Measurements from ENCODE around the gene NSFL1C.

Gene NSFL1C

DNA sequence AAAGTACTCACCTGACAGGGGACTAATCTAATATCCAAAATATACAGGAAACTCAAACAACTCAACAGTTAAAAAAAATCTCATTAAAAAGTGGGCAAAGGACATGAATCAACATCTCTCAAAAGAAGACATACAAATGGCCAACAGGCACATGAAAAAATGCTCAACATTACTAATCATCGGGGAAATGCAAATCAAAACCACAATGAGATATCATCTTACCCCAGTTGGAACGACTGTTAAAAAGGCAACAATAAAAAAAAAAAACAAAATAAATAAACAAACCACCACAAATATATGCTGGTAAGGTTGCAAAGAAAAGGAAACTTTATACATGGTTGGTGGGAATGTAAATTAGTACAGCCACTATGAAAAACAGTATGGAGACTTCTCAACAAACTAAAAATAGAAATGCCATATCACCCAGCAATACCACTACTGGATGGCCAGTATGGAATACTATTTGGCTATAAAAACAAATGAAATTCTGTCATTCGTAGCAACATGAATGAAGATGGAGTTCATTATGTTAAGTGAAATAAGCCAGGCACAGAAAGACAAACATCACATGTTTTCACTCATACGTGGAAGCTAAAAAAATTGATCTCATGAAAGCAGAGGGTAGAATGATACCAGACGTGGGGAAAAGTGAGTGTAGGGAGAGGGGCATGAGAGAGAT lies 17.9 kb upstream of the NSFL1C start:
- no peak for DNase-seq (ENCODE audit: low read depth in 1 of 2, low spot score in 1 of 2)

DNA sequence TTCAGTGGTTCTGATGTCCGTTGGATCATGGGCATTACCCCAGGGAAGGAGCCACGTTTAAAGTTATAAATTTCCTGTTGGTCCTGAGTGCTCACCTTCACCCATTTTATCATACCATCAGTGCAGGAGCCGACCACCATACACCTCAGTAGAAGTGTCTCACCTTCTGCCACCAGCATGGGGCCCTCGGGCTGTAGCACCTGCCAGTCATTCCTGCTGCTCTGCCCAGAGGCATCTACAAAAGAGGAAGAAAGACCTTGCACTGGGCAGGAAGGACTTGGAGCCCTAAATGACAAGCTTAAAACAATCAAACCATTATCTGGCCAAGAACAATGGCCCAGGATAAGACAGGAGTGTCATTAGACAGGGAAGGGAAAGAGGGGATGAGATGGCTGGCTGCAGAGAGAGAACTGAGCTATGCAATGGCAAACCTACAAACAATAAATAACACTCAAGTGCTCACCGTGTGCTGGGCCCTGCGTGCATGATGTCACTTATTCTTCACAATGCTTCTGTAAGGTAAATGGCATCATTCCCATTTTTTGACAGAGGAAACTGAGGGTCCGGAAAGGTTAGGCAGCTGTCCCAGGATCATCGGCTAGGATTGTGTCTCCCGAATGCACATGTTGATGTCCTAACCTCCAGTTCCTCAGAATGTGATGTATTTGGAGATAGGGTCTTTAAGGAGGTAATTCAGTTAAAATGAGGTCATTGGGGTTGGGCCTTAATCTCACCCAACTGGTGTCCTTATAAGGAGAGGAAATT lies 13.4 kb upstream of the NSFL1C start:
- DNase-seq (ENCODE audit: low read depth in 1 of 2, low spot score in 1 of 2) = no peak

DNA sequence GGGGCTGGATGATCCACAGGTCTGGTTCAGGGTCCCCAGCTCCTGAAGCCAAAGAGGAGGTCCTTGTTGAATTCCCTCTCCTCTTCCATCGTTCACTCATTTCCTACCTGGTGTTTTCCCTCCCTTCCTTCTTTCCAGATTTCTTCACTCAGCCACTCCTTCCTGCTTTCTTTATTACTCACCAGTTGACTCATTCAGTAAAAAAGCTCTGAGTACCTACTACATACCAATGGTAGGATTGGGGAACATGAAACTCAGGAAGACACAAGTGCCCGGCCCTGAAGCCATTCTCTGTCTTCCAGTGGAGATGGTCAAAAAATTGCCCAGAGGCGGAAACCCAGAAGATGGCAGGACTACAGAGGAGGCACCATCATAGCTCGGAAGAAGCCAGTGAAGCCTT lies 11.9 kb upstream of the NSFL1C start:
- DNase-seq (ENCODE audit: low read depth in 1 of 2, low spot score in 1 of 2) = no peak

GRCh38 chr20:1477896-1478490 lies 11.3 kb upstream of the NSFL1C start:
- no peak for DNase-seq (ENCODE audit: low read depth in 1 of 2, low spot score in 1 of 2)

- no peak for DNase-seq (ENCODE audit: low read depth in 1 of 2, low spot score in 1 of 2)
Measured at GRCh38 chr20:1474817-1475603, 8.4 kb upstream of the NSFL1C start.

DNA sequence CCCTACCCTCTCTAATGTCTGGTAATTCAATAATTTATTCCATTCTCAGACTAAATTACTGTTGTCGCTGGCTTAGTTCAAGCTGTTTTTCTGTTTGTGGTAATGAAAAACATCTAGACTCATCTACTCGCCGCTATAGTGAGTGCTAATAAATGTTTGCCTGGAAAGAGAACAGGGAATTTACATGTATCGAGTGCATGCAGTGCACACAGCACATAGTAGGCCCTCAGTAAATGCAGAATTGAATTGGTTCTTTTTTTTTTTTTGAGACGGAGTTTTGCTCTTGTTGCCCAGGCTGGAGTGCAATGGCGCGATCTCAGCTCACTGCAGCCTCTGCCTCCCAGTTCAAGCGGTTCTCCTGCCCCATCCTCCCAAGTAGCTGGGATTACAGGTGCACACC lies 7.7 kb upstream of the NSFL1C start:
- no peak for DNase-seq (ENCODE audit: low read depth in 1 of 2, low spot score in 1 of 2)

DNA sequence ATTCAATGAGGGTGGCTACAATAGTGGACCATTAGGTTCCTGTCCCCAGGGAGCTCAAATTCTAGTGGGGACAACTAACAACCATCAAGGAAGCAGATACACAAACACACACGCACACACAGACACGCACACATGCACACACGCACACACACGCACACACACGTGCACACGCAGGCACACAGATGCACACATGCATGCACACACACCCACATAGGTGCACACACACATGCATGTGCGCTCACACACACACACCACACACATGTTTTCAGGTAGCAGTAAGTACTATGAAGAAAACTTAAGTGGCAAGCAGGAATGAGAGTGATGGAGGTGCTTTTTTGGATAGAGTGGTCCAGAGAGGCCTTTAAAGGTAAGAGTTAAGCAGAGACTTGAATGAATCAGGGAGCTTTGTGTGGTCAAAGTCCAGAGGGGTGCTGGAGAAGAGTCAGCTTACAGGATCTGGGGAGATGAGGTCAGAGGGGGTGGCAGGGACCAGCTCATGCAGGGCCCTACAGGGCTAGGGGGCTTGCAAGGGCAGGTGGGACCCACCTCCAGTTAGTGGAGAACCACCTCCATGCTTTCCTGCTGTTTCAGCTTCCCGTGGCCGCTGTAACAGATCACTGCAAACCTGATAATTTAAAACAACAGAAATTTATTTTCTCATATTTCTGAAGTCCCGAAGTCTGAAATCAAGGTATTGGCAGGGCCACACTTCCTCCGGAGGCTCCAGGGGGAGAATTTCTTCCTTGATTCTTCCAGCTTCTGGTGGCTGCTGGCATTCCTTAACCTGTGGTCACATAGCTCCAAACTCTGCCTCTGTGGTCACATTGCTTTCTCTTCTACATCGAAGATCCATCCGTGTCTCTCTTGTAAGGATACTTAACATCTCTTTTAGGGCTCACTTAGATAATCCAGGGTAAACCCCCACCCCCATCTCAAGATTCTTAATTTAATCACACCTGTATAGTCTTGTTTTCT lies 6.9 kb upstream of the NSFL1C start:
- DNase-seq (ENCODE audit: low read depth in 1 of 2, low spot score in 1 of 2) = no peak

DNA sequence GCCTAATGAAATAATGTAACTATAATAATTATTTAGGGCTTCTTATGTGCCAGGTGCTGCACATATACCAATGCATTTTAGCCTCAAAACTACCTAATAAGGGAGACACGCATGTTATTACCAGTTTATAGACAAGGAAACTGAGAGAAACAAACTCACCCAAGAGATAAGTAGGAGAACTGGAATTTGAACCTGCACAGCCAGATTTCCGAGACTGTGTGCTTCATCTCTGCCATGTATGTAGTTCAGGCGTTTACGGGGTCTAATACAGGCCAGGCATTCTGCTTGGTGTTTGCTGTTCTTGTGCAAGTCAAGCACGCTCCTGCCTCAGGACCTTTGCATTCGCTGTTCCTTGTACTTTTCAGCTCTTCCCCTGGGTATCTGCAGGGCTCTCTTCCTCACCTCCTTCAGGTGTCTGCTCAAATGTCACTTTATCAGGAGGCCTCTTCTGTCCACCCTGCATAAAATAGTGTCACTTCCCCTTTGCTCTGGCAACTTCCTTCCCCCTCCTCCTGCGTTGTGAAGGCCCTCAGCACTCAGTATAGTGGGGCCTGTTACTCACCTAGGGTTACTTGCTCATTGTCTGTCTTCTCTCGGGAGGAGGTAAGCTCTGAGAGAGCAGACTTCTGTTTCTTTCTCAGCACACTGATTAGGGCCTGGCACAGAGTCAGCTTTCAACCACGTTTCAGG lies 6.1 kb upstream of the NSFL1C start:
- no peak for DNase-seq (ENCODE audit: low read depth in 1 of 2, low spot score in 1 of 2)

GRCh38 chr20:1471242-1471641 lies 4.6 kb upstream of the NSFL1C start:
- DNase-seq (ENCODE audit: low read depth in 1 of 2, low spot score in 1 of 2) = no peak

GRCh38 chr20:1469925-1470571 lies 3.4 kb upstream of the NSFL1C start:
- no peak for DNase-seq (ENCODE audit: low read depth in 1 of 2, low spot score in 1 of 2)

DNA sequence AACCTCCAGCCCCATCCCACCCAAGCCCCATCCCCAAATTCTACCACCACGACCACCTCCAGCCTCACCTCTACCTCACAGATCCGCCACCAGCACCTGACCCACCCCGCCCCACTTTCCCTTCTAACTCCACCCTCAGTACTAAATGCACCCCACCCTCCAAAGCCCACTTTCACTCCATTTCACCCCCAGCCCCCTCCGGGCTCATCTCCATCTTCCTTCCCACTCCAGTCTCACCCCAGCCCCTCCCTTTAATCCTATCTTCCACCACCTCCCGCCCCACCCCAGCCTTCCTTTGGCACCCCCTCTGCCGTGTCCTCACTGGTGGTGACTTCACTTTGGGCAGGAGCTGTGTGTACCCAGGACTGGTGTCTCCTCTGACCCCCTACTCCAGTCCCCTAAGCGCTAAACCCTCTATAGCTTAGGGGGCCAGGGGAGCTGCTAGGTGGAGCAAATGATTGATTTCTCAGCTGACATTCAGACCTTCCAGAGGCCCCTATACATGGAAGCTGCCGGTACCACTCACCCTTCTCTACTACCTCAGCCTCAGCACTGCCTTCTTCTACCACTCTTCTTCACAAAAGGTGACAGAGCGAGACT lies 2.8 kb upstream of the NSFL1C start:
- DNase-seq (ENCODE audit: low read depth in 1 of 2, low spot score in 1 of 2) = no peak

DNA sequence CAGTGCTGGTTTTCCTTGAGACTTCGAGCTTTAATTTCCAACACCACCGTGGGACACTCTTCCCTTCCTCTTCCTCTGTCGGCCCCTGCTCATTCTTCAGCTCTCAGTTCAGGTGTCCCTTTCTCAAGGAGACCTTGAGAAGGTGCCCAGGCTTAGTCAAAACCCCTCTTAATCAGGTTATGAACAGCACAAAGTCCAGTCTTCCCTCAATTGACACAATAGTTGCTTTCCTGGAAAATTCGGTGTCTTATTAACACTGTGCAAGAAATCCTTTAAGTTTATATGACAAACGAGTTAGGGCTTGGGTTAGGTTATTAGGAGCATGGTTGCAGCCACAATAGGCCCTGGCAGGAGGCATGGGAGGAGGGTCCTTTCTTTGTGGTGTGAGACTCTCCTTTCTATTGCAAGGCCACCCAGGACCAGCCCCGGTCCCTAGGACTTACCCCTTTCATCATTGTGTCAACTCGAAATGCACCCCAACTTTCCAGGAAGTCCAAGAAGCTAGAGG lies 1.5 kb upstream of the NSFL1C start:
- no peak for DNase-seq (ENCODE audit: low read depth in 1 of 2, low spot score in 1 of 2)

GRCh38 chr20:1467355-1468116 lies 887 bp upstream of the NSFL1C start:
- no peak for DNase-seq (ENCODE audit: low read depth in 1 of 2, low spot score in 1 of 2)

- no peak for DNase-seq (ENCODE audit: low read depth in 1 of 2, low spot score in 1 of 2)
Measured at GRCh38 chr20:1467082-1467354, 369 bp upstream of the NSFL1C start.

DNA sequence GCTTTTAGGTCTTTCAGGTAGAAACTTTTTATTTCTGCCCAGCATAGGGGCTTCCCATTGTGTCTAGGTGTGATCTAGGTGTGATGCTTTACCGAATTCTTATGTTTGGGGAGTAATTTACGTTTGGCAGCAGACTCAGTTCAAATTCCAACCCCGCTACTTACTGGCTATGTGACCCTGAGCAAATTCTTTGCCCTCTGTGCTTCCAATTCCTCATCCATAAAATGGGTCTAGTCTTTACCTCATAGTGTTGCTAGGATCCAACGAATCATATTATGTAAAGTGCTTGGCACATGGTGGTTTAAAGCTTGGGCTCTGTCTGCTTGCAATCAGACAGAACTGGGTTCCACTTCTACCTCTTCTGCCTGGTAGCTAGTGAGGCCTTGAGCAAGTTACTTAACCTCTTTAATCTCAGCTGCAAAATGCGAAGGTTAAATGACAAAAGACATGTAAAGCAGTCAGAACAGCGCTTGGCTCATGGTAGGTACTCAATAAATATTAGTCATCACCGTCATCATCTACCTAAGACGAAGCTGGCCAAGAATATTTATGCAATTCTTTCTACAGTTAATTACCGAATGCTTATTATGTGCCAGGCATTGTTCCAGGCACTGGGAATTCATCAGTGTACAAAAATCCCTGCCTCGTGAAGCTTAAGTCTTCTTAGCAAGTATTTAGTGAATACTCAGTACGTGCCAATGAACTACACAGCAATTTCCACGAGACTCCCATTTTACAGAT lies 1.0 kb downstream of the NSFL1C start:
- no peak for DNase-seq (ENCODE audit: low read depth in 1 of 2, low spot score in 1 of 2)

GRCh38 chr20:1463971-1464570 lies 2.6 kb downstream of the NSFL1C start:
- DNase-seq (ENCODE audit: low read depth in 1 of 2, low spot score in 1 of 2) = no peak

DNA sequence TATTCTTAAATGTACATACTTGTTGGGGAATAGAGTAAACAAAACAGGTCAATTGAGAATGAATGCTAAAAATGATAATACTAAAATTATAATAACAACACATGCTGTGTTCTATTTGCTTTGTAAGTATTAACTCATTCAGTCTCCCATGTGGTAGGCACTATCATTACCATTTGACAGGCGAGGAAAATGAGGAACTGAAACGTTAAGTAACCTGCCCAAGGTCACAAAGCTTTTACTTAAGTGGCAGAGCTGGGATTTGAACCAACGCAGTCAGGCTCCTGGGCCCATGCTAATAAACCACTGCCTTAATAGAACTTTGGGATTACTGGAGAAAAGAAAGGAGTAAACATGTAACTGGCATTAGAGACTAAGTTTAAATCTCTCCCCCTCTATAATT lies 3.8 kb downstream of the NSFL1C start:
- no peak for DNase-seq (ENCODE audit: low read depth in 1 of 2, low spot score in 1 of 2)

Data from activated CD4-positive, alpha-beta T cell treated with anti-CD3 and anti-CD28 coated beads, Interleukin-2, amount 50 U/mL, for 24 hours (primary cell).